Measurements from ENCODE around the gene ITCH. TPM values are rescaled to one million over a fixed set of nuclear protein-coding genes. Genes with fewer than 3 reads are reported as not detected.
"Not testable (repeated sequence)": the region's sequence is repeated elsewhere in the genome, so short reads cannot be mapped to it uniquely, and the experiment has no call there.

Gene ITCH
- total RNA-seq, 2 donors from 2014 or later, result 22.4 to 24.4 TPM

DNA sequence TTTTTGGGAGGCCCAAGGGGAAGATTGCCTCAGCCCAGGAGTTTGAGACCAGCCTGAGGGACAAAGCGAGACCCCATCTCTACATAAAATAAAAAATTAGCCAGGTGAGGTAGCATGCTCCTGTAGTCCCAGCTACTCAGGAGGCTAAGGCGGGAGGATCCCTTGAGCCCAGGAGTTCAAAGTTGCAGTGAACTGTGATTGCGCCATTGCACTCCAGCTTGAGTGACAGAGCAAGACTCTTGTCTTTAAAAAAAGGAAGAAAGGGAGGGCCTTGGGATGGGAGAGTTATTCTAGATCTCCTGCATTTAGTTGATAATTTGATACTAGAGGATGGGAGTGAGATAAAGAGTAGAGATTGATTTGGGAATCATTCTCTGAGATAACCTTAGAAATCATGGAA is 68.1 kb downstream of the ITCH start:
- Histone ChIP-seq H3K4me1 (no peaks in the 10 kb centered on the region), H3K27ac (no peak overlapping the region), H3K27me3 (no peaks in the 10 kb centered on the region), H3K36me3 (replicated peaks in 1 of 2; ENCODE audit: insufficient read depth in 1 of 2, low read depth in 2 of 2) (peaks cover 0 to 9% of the 10 kb centered on the region in 2 donors), H3K4me3 (no peak overlapping the region), H3K9me3 (no peaks in the 10 kb centered on the region)
- ATAC-seq, result no peak
- intact Hi-C loops (cut with DNase I), result no loop called here
- WGBS, 2 donors, result 97 to 98% methylated on average over 3 of the region's 3 CpGs
- DNase-seq, result no peak
- TF ChIP-seq, protein P1, sequence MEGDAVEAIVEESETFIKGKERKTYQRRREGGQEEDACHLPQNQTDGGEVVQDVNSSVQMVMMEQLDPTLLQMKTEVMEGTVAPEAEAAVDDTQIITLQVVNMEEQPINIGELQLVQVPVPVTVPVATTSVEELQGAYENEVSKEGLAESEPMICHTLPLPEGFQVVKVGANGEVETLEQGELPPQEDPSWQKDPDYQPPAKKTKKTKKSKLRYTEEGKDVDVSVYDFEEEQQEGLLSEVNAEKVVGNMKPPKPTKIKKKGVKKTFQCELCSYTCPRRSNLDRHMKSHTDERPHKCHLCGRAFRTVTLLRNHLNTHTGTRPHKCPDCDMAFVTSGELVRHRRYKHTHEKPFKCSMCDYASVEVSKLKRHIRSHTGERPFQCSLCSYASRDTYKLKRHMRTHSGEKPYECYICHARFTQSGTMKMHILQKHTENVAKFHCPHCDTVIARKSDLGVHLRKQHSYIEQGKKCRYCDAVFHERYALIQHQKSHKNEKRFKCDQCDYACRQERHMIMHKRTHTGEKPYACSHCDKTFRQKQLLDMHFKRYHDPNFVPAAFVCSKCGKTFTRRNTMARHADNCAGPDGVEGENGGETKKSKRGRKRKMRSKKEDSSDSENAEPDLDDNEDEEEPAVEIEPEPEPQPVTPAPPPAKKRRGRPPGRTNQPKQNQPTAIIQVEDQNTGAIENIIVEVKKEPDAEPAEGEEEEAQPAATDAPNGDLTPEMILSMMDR (IDR thresholded peaks at IDR 0.05), result no peak
- TF ChIP-seq POLR2A (IDR thresholded peaks at IDR 0.05), result no peak

DNA sequence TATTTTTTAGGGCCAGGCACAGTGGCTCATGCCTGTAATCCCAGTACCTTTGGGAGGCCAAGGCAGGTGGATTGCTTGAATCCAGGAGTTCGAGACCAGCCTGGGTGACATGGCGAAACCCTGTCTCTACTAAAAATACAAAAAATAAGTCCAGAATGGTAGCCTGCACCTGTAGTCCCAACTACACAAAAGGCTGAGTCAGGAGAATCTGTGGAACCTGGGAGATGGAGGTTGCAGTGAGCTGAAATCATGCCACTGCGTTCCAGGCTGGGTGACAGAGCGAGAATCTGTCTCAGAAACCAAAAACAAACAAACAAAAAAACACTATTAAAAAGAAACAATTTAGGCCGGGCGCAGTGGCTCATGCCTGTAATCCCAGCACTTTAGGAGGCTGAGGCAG is 69.6 kb downstream of the ITCH start:
- H3K36me3 ChIP-seq (replicated peaks in 1 of 2; ENCODE audit: insufficient read depth in 1 of 2, low read depth in 2 of 2); H3K9me3 ChIP-seq; H3K27ac ChIP-seq; intact Hi-C loops (cut with DNase I); ATAC-seq; H3K4me1 ChIP-seq; DNase-seq; H3K4me3 ChIP-seq; H3K27me3 ChIP-seq: not testable (repeated sequence)
- WGBS, 2 donors, result 94 to 97% methylated on average over 6 of the region's 6 CpGs

DNA sequence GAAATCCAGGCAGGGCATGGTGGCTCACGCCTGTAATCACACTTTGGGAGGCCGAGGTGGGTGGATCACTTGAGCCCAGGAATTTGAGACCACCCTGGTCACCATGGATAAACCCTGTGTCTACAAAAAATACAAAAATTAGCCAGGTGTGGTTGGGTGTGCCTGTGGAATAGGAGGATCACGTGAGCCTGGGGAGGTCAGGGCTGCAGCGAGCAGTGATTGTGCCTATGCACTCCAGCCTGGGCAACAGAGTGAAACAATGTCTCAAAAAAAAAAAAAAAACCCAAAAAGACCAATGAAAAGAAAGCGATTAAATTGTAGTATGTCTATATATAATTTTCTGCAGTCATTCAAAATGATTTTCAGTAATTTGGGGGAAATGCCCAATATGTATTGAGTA is 70.3 kb downstream of the ITCH start:
- DNase-seq, result no peak
- Histone ChIP-seq H3K4me1 (no peaks in the 10 kb centered on the region), H3K27ac (no peak overlapping the region), H3K36me3 (replicated peaks in 1 of 2; ENCODE audit: insufficient read depth in 1 of 2, low read depth in 2 of 2) (peaks cover 0 to 9% of the 10 kb centered on the region in 2 donors), H3K9me3 (no peaks in the 10 kb centered on the region), H3K27me3 (no peaks in the 10 kb centered on the region), H3K4me3 (no peak overlapping the region)
- no peak for TF ChIP-seq POLR2A (IDR thresholded peaks at IDR 0.05)
- TF ChIP-seq, protein P1 (IDR thresholded peaks at IDR 0.05), result no peak
- ATAC-seq, result no peak
- intact Hi-C loops (cut with DNase I), result no loop called here
- WGBS, 2 donors, result 96 to 99% methylated on average over 5 of the region's 5 CpGs

DNA sequence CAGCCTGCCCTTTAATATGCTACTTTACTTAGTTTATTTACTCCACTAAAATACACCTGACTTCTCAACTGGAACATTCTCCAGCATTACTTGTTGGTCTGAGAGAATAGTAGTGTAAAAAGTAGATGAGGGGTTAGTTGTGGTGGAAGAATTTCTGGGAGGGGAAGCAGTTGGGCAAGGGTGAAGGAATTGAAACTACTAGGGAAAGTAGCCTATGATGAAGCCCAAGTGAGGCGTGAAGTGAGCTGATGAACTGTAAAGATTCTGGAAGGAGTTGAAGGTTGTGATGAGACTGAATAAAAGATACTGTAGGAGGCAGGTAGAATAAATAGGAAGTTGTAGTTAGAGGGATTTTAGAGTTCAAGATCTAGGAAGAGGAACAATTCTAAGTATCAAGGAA is 72.5 kb downstream of the ITCH start:
- Histone ChIP-seq H3K4me1 (no peaks in the 10 kb centered on the region), H3K27ac (no peak overlapping the region), H3K4me3 (no peak overlapping the region), H3K9me3 (no peaks in the 10 kb centered on the region), H3K27me3 (no peaks in the 10 kb centered on the region), H3K36me3 (replicated peaks in 1 of 2; ENCODE audit: insufficient read depth in 1 of 2, low read depth in 2 of 2) (peaks cover 0 to 9% of the 10 kb centered on the region in 2 donors)
- intact Hi-C loops (cut with DNase I), result no loop called here
- WGBS, 2 donors, result 85 to 93% methylated on average over 1 of the region's 1 CpG
- DNase-seq (no peak), ATAC-seq (no peak)
- TF ChIP-seq, protein P1 (IDR thresholded peaks at IDR 0.05), result no peak
- TF ChIP-seq POLR2A (IDR thresholded peaks at IDR 0.05), result no peak

DNA sequence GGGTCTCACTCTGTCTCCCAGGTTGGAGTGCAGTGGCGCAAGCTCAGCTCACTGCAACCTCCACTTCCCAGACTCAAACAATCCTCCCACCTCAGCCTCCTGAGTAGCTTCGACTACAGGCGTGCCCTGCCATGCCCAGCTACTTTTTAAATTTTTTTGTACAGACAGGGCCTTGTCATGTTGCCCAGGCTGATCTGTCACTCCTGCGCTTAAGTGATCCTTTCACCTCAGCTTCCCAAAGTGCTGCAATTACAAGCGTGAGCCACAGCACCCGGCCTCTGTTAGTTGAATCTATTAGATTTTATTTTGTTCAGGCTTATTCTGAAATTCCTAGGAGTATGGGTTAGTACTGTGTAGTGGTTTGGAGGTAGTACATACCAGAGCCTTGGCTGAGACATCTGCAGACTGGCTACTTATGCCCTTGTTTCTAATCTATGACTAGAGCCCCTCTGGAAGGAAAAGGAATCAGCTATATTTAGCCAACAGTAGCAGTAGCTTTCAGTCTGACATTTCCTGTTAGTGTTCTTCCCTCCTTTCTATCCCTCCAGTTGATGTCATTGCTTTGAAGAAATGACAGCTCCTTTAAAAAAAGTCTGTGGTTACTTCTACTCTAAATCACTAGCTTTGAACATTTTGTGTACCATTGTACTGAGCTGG is 74.4 kb downstream of the ITCH start:
- ATAC-seq (no peak), DNase-seq (no peak)
- H3K9me3 ChIP-seq, result no peaks in the 10 kb centered on the region
- H3K36me3 ChIP-seq (replicated peaks in 1 of 2; ENCODE audit: insufficient read depth in 1 of 2, low read depth in 2 of 2), result peaks cover 0 to 12% of the 10 kb centered on the region in 2 donors
- no peak overlapping the region for H3K27ac ChIP-seq
- TF ChIP-seq, protein P1 (IDR thresholded peaks at IDR 0.05), result no peak
- H3K27me3 ChIP-seq, result no peaks in the 10 kb centered on the region
- no peaks in the 10 kb centered on the region for H3K4me1 ChIP-seq
- intact Hi-C loops (cut with DNase I), result no loop called here
- 84 to 89% methylated on average over 6 of the region's 6 CpGs for WGBS, 2 donors
- H3K4me3 ChIP-seq, result no peak overlapping the region

Measured in body of pancreas (tissue), 4 donors.